ENCODE results near the gene CNTFR.

CNTFR gene

DNA sequence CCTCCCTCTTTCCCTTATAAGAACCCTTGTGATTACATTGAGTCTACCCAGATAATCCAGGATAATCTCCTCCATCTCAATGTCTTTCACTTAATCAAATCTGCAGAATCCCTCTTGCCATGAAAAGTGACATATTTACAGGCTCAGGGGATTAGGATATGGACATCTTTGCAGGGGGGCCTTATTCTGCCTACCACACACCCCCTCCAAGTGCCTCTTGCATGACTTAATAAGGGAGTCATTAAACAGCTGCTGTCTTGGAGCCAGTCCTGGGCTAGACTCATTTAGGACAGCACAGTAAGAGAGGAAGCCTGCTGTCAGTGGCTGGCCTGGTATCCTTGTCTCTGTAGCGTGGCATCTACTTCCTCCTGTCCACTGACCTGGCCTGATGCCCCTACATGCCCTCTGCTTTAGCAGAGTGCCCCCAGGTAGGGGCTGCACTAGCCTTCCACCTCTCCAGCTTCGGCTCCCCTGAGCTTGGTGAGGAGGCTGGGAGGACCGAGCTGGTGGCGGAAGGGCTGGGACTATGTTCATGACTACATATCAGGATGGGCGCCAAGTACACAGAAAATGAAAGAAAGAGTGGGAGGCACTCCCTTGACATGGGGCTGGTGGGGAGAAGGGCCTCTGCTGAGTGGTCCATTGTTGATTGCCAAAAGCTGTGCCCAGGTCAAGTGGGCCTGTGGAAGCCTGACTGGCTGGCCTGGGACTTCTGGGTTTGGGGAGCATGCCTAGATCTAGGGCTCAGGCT is 84.0 kb downstream of the CNTFR start:
- no peak for DNase-seq (ENCODE audit: low read depth)

DNA sequence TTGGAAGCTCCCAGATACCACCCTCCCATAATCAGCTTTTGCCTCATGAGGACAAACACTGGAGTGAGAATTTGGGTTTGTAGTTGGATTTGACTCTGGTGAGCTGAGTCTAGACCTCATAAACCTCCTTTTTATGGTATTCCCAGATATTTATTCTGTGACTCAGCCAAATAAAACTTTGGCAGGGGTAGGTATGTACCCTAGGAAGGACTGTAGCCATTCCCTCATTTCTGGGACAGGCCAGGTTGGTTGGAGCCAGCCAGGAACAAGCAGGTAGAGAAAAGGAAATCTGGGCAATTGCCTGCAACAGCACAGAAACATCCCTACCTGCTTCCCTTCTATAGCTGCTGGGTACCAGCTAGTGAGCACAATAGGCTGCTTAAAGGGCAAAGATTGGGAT is 86.1 kb downstream of the CNTFR start:
- no peak for DNase-seq (ENCODE audit: low read depth)

DNA sequence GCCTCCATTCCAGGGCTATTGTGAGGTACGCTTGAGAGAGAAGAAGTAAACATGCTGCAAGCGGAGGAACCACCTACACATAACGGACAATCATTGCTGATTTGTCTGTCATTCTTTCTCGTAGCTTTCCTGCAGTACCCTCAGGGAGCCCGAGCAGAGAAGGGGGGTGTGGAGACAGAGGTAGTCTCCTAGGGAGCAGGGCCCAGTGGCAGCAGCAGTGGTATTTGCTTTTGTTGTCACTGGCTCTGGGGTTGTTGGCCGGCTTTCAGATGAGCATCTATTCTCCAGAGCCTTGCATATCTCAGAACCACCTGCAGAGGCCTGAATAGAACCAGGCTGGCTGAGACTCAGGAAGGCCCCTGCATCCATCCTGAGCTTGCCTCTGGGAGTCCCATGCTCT is 86.6 kb downstream of the CNTFR start:
- DNase-seq (ENCODE audit: low read depth) = no peak

DNA sequence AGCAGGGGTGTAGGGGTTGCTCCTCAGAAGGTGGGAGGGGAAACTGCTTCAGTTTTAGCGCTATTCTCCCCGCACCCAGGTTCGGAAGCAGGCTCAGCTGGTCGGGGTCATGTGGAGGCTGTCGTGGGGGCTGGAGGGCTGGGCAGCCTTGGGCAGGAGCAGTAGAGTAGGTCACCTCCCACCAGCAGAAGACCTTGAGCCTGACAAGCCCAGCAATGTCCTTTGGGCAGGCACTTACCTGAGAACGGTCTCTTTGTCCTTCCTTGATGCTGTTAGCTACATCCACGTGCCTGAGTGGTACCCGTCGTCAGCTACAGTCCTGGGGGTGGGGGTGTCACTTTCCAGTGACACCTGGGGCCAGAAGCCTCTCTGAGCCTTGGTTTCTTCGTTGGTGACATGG is 87.1 kb downstream of the CNTFR start:
- DNase-seq (ENCODE audit: low read depth) = no peak

DNA sequence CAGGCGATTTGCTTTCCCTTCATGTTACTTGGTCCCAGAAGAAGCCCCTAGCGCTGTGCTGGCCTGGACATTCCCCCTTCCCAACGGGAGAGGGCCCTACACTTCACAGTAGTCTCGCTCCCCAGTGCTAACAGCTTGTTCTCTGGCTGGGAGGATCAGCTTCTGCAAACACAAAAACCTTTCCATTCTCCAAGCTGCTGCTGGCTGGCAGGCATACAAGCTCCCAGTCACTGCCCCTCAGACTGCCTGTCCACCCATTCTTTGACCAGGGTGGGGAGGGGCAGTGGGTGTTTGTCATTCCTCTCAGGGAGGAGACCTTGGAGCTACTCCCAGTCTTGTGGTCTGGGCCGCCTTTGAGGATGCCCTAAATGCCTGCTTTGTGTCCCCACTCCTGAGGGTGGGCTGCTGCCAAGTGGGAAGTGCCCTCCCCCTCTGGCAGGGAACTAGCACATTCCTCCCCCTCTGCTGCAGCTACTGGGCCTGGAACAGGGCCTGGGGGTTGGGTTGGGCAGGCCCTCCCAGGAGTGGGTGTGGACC is 87.6 kb downstream of the CNTFR start:
- no peak for DNase-seq (ENCODE audit: low read depth)
